ENCODE results near the gene SLC10A3. TPM values are rescaled to one million over a fixed set of nuclear protein-coding genes. Genes with fewer than 3 reads are reported as not detected.

SLC10A3 gene
- total and polyA plus RNA-seq, 2 of the 13 experiments (the other 11 are each of a cell fraction or from before 2014, with no cell fraction given) = 10.1 to 11.5 TPM

DNA sequence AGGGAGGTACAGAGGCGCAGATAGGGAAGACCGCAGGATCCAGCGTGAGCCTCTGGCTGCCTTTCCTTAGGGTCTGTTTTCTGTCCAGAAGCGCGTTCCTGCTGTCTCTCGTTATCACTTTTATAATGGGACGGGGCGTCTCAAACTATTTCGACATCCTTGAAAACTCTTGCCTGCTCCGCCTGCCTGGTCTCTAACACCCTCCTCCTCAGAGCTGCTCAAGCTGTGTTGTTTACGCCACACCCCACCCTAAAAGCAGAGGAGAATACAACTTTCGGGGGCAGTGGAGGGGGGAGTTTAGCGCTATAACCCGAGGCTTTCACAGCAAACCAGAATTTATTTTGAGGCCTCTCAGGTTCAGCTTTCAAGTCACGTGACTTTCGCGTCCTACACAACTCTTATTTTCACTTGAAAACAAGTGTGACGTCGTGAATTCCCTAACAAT is 26.2 kb upstream of the SLC10A3 start:
- Histone ChIP-seq H3K36me3 (replicated peaks in 1 of 2; ENCODE audit: control insufficient read depth in 1 of 2, insufficient read depth in 2 of 2, low read length in 2 of 2) (no peaks in the 10 kb centered on the region), H3K27me3 (ENCODE audit: control insufficient read depth in 1 of 2, insufficient read depth in 2 of 2, low read length in 2 of 2) (no peaks in the 10 kb centered on the region), H3K4me3 (replicated peaks in 1 of 3; ENCODE audit: insufficient read depth in 1 of 3, low read depth in 2 of 3, low read length in 3 of 3) (peak overlapping the region; percentile 55 to 73 (median 60); a peak in 5 of 6 replicates), H3K4me1 (ENCODE audit: insufficient read depth, low read length) (peaks cover 25% of the 10 kb centered on the region), H3K79me2 (ENCODE audit: insufficient read depth, low read length) (no peaks in the 10 kb centered on the region), H2AFZ (ENCODE audit: low read length) (no peak overlapping the region), H3K27ac (ENCODE audit: extremely low read length, insufficient read depth, low read length) (peak overlapping the region; percentile 86), H3K4me2 (ENCODE audit: low read depth, low read length) (peak overlapping the region; percentile 91), H3K9me3 (ENCODE audit: low read length) (no peaks in the 10 kb centered on the region), H4K20me1 (ENCODE audit: insufficient read depth, low read length) (no peaks in the 10 kb centered on the region), H3K9ac (ENCODE audit: insufficient read depth, low read depth, low read length) (peak overlapping the region; percentile 80)
- peak; percentile 60 for FAIRE-seq
- 0% methylated on average over 3 of the region's 19 CpGs for WGBS (ENCODE audit: low lambda C conversion rate)
- no peak for DNase-seq (ENCODE audit: low spot score)
- intact Hi-C loops (cut with micrococcal nuclease; ENCODE audit: unreplicated experiment) (no loop called here), in situ Hi-C loops (cut with HindIII; ENCODE audit: extremely low pct_ligation_motif_present, low pct_unique_long_range_greater_than_20kb) (loop anchor here (5.0 kb wide), 1 partner anchor 34 kb away; no protein-coding TSS in a partner anchor)
- TSS peak; percentile 95 for BruUV-seq (replicated peaks)
- peak; percentile 10 for ATAC-seq
- ChIA-PET POLR2A (interaction anchor here (1.2 to 3.9 kb wide), 11 partner anchors 11 to 143 kb away, joined by 3 to 34 read pairs (median 8); partner anchors contain the start of genes LAGE3, RPL10, SLC10A3 and TAFAZZIN), CTCF (ENCODE audit: low intra/inter-chr PET ratio, low total read pairs) (no interaction called here)
- TF ChIP-seq, protein P1, sequence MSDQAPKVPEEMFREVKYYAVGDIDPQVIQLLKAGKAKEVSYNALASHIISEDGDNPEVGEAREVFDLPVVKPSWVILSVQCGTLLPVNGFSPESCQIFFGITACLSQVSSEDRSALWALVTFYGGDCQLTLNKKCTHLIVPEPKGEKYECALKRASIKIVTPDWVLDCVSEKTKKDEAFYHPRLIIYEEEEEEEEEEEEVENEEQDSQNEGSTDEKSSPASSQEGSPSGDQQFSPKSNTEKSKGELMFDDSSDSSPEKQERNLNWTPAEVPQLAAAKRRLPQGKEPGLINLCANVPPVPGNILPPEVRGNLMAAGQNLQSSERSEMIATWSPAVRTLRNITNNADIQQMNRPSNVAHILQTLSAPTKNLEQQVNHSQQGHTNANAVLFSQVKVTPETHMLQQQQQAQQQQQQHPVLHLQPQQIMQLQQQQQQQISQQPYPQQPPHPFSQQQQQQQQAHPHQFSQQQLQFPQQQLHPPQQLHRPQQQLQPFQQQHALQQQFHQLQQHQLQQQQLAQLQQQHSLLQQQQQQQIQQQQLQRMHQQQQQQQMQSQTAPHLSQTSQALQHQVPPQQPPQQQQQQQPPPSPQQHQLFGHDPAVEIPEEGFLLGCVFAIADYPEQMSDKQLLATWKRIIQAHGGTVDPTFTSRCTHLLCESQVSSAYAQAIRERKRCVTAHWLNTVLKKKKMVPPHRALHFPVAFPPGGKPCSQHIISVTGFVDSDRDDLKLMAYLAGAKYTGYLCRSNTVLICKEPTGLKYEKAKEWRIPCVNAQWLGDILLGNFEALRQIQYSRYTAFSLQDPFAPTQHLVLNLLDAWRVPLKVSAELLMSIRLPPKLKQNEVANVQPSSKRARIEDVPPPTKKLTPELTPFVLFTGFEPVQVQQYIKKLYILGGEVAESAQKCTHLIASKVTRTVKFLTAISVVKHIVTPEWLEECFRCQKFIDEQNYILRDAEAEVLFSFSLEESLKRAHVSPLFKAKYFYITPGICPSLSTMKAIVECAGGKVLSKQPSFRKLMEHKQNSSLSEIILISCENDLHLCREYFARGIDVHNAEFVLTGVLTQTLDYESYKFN (CRISPR knock-in tag; conservative IDR thresholded peaks at IDR 0.05) = no peak
- TF ChIP-seq ZFY (CRISPR knock-in tag; IDR thresholded peaks at IDR 0.05) (no peak), ZSCAN29 (CRISPR knock-in tag; conservative IDR thresholded peaks at IDR 0.05) (no peak), SIN3B (IDR thresholded peaks at IDR 0.05; ENCODE audit: low read length) (no peak), RAD51 (IDR thresholded peaks at IDR 0.05; ENCODE audit: borderline replicate concordance) (peak; percentile 88), HDAC2 (CRISPR knock-in tag; IDR thresholded peaks at IDR 0.05) (0 out of 2 replicates have a peak, but pooled peaks have one; percentile 7), MAFG (CRISPR knock-in tag; IDR thresholded peaks at IDR 0.05) (no peak), E2F2 (CRISPR knock-in tag; IDR thresholded peaks at IDR 0.05; ENCODE audit: borderline replicate concordance) (no peak), EEA1 (CRISPR knock-in tag; IDR thresholded peaks at IDR 0.05; ENCODE audit: borderline replicate concordance) (no peak), TAF1 (CRISPR knock-in tag; IDR thresholded peaks at IDR 0.05) (no peak), ZNF674 (CRISPR knock-in tag; IDR thresholded peaks at IDR 0.05; ENCODE audit: low read depth) (no peak), TEAD3 (CRISPR knock-in tag; optimal IDR thresholded peaks at IDR 0.05; ENCODE audit: borderline replicate concordance) (no peak), ETV5 (CRISPR knock-in tag; IDR thresholded peaks at IDR 0.05; ENCODE audit: borderline replicate concordance) (no peak)
- TF ChIP-seq, protein P2, sequence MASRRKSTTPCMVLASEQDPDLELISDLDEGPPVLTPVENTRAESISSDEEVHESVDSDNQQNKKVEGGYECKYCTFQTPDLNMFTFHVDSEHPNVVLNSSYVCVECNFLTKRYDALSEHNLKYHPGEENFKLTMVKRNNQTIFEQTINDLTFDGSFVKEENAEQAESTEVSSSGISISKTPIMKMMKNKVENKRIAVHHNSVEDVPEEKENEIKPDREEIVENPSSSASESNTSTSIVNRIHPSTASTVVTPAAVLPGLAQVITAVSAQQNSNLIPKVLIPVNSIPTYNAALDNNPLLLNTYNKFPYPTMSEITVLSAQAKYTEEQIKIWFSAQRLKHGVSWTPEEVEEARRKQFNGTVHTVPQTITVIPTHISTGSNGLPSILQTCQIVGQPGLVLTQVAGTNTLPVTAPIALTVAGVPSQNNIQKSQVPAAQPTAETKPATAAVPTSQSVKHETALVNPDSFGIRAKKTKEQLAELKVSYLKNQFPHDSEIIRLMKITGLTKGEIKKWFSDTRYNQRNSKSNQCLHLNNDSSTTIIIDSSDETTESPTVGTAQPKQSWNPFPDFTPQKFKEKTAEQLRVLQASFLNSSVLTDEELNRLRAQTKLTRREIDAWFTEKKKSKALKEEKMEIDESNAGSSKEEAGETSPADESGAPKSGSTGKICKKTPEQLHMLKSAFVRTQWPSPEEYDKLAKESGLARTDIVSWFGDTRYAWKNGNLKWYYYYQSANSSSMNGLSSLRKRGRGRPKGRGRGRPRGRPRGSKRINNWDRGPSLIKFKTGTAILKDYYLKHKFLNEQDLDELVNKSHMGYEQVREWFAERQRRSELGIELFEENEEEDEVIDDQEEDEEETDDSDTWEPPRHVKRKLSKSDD (CRISPR knock-in tag; IDR thresholded peaks at IDR 0.05; ENCODE audit: low read depth) = no peak
- TF ChIP-seq, protein P3, sequence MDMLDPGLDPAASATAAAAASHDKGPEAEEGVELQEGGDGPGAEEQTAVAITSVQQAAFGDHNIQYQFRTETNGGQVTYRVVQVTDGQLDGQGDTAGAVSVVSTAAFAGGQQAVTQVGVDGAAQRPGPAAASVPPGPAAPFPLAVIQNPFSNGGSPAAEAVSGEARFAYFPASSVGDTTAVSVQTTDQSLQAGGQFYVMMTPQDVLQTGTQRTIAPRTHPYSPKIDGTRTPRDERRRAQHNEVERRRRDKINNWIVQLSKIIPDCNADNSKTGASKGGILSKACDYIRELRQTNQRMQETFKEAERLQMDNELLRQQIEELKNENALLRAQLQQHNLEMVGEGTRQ (IDR thresholded peaks at IDR 0.05; ENCODE audit: low read depth, low read length) = peak; percentile 68; the same call in 1 of the 2 replicates
- TF ChIP-seq, protein P3 (CRISPR knock-in tag; IDR thresholded peaks at IDR 0.05; ENCODE audit: borderline replicate concordance) = 0 out of 2 replicates have a peak, but pooled peaks have one; percentile 50

Data from HepG2 (cell line).